ENCODE measurements around the gene CADPS. TPM values are rescaled to one million over a fixed set of nuclear protein-coding genes. Genes with fewer than 3 reads are reported as not detected.

Gene CADPS
- total RNA-seq, 1 donor from 2014 or later: 14.3 TPM

DNA sequence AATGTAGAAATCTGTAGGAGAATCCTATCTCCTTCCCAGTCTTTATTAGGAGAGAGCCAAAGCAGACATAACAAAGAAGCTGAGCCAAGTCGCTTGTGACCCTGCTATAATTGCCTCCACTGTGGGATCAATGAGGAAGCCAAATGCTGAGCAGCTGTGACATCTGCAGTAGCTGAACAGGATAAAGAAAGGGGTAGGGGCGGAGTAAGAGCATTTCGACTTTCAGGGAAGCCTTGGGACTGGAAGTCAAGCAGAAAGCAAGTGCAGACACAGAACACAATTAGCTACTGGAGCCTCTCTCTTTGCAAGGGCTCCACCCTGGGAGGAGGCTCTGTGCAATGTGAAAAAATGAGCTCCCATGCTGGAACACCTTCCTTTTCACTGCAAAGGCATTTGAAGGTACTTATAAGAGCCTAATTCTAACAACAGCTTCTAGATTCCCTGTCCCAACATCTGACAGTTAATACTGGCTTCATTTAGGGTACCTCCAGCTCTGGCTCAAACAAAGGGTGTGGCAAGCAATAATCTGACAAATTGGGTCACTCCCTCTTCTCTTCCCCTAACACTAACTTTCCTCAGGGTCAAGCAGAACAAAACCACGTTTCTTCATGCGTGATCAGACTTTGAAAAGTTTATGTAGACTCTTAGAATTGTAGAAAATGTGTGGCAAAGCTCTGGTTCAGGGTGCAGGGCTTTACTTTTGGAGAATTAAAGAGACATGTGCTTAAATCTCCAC, 166.4 kb downstream of the CADPS start:
- no peak for ATAC-seq
- DNase-seq: no peak
- intact Hi-C loops (cut with micrococcal nuclease): no loop called here

DNA sequence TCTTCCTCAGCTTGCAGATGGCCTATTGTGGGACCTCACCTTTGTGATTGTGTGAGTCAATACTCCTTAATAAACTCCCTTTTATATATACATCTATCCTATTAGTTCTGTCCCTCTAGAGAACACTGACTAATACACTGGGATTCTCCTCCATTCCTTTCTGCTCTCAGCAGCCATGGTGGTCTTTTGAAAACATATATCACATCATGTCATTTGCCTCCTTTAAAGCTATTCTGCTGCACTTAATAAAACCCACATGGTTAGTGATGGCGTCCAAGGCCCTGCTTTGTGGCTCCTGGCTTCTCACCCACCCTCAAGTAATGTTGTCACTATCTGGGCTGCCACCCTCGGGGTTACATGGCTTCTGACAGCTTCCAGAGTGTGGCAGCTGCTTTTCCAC, 169.5 kb downstream of the CADPS start:
- no peak for DNase-seq
- intact Hi-C loops (cut with micrococcal nuclease): no loop called here
- no peak for ATAC-seq

GRCh38 chr3:62703451-62704167, 171.6 kb downstream of the CADPS start:
- DNase-seq (no peak), ATAC-seq (no peak)
- intact Hi-C loops (cut with micrococcal nuclease): no loop called here

DNA sequence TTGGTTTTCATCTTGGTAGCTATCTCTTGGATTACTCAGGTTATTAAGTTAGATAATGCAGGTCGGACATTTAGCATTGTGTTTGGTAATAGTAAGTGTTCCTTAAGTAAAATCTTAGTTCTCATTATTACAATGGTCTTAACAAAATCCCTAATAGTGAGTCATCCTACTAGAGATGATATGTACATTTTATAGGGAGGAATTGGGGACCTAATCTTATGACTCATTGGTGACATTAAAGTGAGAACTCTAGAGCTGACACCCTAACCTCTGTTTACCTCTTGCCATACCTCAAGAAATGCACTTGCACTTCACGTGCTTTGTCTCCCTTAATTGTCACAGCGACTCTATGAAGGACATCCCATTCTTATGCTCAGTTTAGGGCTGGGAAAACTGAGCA, 174.9 kb downstream of the CADPS start:
- intact Hi-C loops (cut with micrococcal nuclease): no loop called here
- ATAC-seq (no peak), DNase-seq (no peak)

- no peak for ATAC-seq
- DNase-seq: no peak
- intact Hi-C loops (cut with micrococcal nuclease): no loop called here
These were observed 175.5 kb downstream of the CADPS start for GRCh38 chr3:62699728-62700127.

DNA sequence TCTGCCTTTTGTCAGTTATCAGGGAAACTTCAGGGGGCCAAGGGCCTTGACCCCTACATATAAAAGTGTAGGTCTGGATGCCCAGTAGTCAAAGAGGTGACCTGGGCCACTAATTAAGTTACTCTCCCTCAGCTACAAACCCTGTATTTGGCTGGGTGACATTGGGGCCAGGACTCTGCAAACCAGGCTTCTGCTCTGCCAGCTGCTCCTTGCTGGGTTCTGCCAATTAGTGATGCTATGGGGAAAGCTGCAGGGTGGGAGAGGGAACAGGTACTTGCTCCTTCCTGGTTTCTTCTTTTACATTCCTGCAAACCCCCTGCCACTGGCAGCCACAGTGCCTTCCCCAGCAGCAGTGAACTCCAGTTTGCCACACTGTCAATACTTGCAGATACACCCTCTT, 179.2 kb downstream of the CADPS start:
- DNase-seq (no peak), ATAC-seq (no peak)
- intact Hi-C loops (cut with micrococcal nuclease): no loop called here

DNA sequence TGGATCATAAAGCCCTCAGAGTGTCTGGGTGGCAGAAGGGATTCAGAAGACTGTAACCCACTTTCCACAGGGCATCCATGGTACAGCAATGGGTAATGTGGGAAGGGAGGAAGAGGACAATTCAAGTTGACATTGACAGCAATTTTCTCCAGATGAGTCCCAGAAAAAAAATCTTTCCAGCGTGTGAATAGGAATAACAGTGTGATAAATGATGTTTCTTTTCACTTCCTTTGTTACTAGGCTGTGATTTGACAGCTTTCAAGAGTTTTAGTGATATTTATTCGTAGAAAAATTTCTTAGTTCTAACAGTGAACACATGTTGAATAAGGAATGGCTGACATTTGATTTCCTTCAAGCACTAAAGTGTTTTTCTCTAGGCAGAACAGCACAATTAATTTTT, 186.4 kb downstream of the CADPS start:
- DNase-seq: no peak
- intact Hi-C loops (cut with micrococcal nuclease): no loop called here
- ATAC-seq: no peak

DNA sequence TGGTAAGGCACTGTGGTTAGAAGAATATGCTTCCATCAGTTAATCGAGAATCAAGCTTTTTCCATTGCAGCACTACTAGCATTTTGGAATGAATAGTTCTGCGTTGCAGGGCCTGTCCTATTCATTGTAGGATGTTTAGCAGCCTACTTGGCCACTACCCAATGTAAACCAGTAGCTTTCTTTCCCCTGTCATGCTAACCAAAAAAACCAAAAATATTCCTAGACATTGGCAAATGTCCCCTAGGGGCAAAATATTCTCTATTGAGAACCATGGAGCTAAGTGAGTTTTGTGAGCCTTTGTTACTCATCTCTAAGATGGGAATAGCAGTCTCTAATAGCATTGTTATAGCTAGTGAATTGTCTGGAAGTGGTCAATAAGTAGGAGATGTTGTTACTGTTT, 187.2 kb downstream of the CADPS start:
- no peak for DNase-seq
- intact Hi-C loops (cut with micrococcal nuclease): no loop called here
- ATAC-seq: peak; percentile 19

- no peak for DNase-seq
- ATAC-seq: no peak
- intact Hi-C loops (cut with micrococcal nuclease): no loop called here
These were observed 188.5 kb downstream of the CADPS start for GRCh38 chr3:62686503-62687294.

- peak; percentile 56 for ATAC-seq
- DNase-seq: no peak
- intact Hi-C loops (cut with micrococcal nuclease): no loop called here
These were observed 192.4 kb downstream of the CADPS start for GRCh38 chr3:62682826-62683225.

- DNase-seq: no peak
- no peak for ATAC-seq
- intact Hi-C loops (cut with micrococcal nuclease): no loop called here
These were observed 195.2 kb downstream of the CADPS start for GRCh38 chr3:62679988-62680387.

GRCh38 chr3:62678841-62679240, 196.4 kb downstream of the CADPS start:
- ATAC-seq: no peak
- no peak for DNase-seq
- intact Hi-C loops (cut with micrococcal nuclease): no loop called here

- ATAC-seq (no peak), DNase-seq (no peak)
- intact Hi-C loops (cut with micrococcal nuclease): no loop called here
These were observed 197.3 kb downstream of the CADPS start for GRCh38 chr3:62677926-62678325.

DNA sequence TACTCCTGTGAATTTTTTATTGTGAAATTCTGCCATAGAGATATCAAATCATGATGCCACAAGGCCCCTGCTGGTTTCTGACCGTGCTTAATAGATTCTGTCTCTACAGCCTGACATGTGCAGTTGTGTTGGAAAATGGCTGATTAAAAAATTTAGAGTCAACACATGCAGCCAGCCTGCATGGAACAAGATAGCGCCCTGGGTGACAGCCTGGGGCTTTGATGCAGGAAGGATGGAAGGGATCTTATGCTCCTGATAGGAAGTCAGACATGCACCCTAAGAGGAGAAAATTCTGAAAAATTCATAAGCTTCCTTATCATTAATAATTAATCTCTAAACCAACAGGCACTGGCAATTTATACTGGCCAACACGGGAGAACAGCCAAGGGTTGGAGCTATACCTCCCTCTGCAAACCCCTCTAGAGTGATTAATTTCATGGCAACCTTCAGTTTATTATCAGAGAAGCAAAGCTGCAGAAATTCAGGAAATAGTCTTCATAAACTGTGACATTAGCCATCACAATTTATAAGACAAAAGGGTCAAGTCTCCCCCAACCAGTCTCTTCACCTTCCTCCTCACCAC, 198.4 kb downstream of the CADPS start:
- DNase-seq (no peak), ATAC-seq (no peak)
- intact Hi-C loops (cut with micrococcal nuclease): no loop called here

DNA sequence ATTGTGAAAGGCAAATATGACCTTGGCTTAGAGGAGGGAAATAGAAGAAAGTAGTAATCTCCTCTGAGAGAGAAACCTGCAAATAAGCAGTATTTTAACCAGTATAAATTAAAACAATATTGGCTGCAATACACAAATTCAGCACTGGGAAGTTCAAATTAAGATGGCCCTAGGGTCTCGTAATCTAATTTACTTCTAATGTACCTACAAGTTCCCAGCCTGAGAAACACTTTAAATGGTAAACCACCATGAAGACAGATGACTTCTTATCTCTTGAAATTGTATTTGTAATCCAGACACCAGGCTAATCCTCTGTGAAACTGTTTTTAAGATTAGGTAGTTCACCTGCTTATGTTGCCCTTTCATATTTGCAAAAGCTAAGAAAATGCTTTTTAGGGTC, 199.7 kb downstream of the CADPS start:
- no peak for ATAC-seq
- intact Hi-C loops (cut with micrococcal nuclease): no loop called here

GRCh38 chr3:62672988-62673313, 202.3 kb downstream of the CADPS start:
- intact Hi-C loops (cut with micrococcal nuclease): no loop called here
- ATAC-seq: peak; percentile 61
- no peak for DNase-seq

More for the DNA sequence above, 199.7 kb downstream of the CADPS start:
- no peak for DNase-seq

DNA sequence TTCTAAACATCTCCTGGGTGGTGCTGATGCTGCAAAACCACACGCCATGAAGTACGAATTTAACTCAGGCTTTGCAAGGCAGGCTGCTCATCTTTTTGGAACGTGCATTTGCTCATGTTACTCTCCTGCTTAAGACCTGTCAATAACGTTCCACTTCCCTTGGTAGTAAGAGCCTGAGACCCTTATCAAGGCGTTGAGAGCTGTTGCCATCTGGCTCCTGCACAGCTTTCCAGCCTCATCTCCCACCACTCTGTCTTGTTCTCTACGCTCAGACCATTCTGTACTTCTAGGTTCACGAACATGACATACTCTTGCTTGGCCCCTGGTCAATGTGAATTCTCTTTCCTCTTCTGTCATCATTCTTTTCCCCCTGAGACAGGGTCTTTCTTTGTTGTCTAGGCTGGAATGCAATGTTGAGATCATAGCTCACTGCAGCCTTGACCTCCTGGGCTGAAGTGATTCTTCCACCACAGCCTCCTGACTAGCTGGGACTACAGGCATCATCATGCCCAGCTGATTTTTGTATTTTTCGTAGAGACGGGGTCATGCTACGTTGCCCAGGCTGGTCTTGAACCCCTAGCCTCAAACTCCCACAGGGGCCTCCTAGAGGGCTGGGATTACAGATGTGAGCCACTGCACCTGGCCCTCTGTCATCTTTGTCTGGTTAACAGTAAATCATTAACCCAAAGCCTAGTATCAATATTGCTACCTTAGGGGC, 202.8 kb downstream of the CADPS start:
- ATAC-seq (peak; percentile 37), DNase-seq (no peak)
- intact Hi-C loops (cut with micrococcal nuclease): no loop called here

DNA sequence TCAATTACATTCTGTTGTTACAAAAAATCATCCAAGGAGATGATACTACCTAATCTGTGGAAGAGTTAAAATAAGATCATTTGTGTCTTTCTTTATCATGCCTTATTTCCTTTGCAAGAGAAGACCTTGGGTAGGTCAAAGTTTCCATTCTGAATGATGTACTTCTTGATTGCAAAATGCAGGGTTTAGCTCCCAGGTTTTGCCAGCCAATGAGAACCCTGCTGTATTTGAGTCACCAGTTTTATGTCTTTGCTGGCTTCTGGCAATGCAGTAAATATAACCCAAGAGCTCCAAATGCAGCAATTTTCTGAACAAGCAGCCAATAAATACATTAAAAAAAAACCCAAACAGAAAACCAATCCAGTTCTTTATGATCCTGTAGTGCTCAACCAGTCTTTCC, 204.9 kb downstream of the CADPS start:
- intact Hi-C loops (cut with micrococcal nuclease): no loop called here
- ATAC-seq (no peak), DNase-seq (no peak)

DNA sequence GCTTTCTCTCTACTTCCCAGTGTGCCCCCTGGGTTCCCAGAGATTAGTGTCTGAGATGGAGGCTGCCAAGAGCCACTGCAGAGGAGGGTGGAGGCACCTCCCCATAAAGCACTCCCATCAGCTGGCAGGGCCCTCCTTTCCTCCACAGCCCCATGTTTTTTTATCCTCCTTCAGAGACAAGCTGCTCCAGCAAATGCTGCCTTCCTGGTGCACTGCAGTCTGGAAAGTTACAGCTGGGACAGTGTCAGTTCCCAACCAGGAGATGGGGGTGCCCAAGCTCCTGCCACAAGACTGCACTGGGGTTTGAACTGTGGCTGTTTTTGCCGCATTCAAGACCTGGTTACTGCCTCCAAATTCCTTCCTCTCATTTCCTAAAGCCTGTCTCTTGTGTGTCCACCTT, 206.1 kb downstream of the CADPS start:
- no peak for DNase-seq
- intact Hi-C loops (cut with micrococcal nuclease): loop anchor here (5.0 kb wide), 1 partner anchor 523 kb away; no protein-coding TSS in a partner anchor
- ATAC-seq: no peak
